Measurements from ENCODE around the gene ZMYND15. TPM values are rescaled to one million over a fixed set of nuclear protein-coding genes. Genes with fewer than 3 reads are reported as not detected.

ZMYND15 gene
- total RNA-seq, 1 donor from 2014 or later: not detected

DNA sequence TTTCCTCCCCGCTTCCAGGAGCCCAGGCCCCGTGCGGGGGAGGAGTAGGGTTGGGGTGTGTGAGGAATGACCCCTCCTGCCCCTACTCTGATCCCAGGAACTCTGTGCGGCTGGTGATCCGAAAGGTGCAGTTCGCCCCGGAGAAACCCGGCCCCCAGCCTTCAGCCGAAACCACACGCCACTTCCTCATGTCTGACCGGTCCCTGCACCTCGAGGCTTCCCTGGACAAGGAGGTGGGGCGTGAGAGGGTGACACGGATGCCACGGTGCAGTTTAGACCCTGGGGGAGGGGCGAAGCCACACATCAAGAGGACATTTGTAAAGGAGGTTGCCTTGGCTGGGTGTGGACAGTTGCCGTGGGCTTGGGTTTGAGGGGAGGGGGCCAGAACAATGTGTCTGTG, 21.8 kb upstream of the ZMYND15 start:
- no peak overlapping the region for H3K4me3 Mint-ChIP-seq (ENCODE audit: unreplicated experiment)
- no peaks in the 10 kb centered on the region for H3K9me3 Mint-ChIP-seq (ENCODE audit: unreplicated experiment)
- TF ChIP-seq, protein P1, sequence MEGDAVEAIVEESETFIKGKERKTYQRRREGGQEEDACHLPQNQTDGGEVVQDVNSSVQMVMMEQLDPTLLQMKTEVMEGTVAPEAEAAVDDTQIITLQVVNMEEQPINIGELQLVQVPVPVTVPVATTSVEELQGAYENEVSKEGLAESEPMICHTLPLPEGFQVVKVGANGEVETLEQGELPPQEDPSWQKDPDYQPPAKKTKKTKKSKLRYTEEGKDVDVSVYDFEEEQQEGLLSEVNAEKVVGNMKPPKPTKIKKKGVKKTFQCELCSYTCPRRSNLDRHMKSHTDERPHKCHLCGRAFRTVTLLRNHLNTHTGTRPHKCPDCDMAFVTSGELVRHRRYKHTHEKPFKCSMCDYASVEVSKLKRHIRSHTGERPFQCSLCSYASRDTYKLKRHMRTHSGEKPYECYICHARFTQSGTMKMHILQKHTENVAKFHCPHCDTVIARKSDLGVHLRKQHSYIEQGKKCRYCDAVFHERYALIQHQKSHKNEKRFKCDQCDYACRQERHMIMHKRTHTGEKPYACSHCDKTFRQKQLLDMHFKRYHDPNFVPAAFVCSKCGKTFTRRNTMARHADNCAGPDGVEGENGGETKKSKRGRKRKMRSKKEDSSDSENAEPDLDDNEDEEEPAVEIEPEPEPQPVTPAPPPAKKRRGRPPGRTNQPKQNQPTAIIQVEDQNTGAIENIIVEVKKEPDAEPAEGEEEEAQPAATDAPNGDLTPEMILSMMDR (IDR thresholded peaks at IDR 0.05; ENCODE audit: unreplicated experiment): no peak
- H3K27me3 Mint-ChIP-seq (ENCODE audit: unreplicated experiment): peaks cover 6% of the 10 kb centered on the region
- peaks cover 11% of the 10 kb centered on the region for H3K4me1 Mint-ChIP-seq (ENCODE audit: unreplicated experiment)
- peaks cover 26% of the 10 kb centered on the region for H3K36me3 Mint-ChIP-seq (ENCODE audit: low read depth, unreplicated experiment)
- H3K27ac Mint-ChIP-seq (ENCODE audit: unreplicated experiment): no peak overlapping the region
- DNase-seq (ENCODE audit: low spot score): no peak

DNA sequence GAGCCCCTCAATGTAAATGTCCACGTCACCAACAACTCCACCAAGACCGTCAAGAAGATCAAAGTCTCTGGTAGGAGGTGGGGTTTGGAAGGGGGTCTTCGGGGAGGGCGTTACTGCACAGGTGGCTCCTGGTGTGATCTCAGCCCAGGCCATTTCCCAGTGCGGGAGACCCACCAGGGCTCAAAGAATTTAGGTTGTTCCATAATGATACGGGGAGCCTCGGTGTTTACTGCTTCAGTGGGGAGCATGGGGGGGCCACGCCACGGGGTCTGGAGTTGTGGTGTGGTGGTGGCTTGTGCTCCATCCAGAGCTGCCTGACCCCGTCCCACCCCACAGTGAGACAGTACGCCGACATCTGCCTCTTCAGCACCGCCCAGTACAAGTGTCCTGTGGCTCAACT, 21.4 kb upstream of the ZMYND15 start:
- Mint-ChIP-seq H3K27ac (ENCODE audit: unreplicated experiment) (no peak overlapping the region), H3K4me1 (ENCODE audit: unreplicated experiment) (peaks cover 11% of the 10 kb centered on the region), H3K27me3 (ENCODE audit: unreplicated experiment) (peaks cover 6% of the 10 kb centered on the region), H3K4me3 (ENCODE audit: unreplicated experiment) (no peak overlapping the region), H3K36me3 (ENCODE audit: low read depth, unreplicated experiment) (peaks cover 26% of the 10 kb centered on the region), H3K9me3 (ENCODE audit: unreplicated experiment) (no peaks in the 10 kb centered on the region)
- no peak for DNase-seq (ENCODE audit: low spot score)
- TF ChIP-seq, protein P1 (IDR thresholded peaks at IDR 0.05; ENCODE audit: unreplicated experiment): no peak

DNA sequence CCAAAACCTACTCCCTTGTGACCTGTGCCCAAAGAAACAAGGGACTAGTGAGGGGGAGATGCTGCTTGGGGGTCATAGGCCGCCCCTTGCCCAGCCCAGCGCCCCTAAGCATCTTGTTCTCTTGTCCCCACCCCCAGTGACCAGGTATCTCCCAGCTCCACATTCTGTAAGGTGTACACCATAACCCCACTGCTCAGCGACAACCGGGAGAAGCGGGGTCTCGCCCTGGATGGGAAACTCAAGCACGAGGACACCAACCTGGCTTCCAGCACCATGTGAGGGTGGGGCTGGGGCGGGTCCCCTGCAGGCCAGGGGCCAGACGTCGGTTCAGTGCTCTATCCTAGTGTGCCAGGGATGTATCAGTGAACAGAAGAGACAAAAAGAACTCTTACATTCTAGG, 20.5 kb upstream of the ZMYND15 start:
- DNase-seq (ENCODE audit: low spot score): no peak
- Mint-ChIP-seq H3K9me3 (ENCODE audit: unreplicated experiment) (no peaks in the 10 kb centered on the region), H3K27me3 (ENCODE audit: unreplicated experiment) (peaks cover 6% of the 10 kb centered on the region), H3K36me3 (ENCODE audit: low read depth, unreplicated experiment) (peaks cover 26% of the 10 kb centered on the region), H3K4me1 (ENCODE audit: unreplicated experiment) (peaks cover 11% of the 10 kb centered on the region), H3K4me3 (ENCODE audit: unreplicated experiment) (no peak overlapping the region), H3K27ac (ENCODE audit: unreplicated experiment) (no peak overlapping the region)
- TF ChIP-seq, protein P1 (IDR thresholded peaks at IDR 0.05; ENCODE audit: unreplicated experiment): no peak

DNA sequence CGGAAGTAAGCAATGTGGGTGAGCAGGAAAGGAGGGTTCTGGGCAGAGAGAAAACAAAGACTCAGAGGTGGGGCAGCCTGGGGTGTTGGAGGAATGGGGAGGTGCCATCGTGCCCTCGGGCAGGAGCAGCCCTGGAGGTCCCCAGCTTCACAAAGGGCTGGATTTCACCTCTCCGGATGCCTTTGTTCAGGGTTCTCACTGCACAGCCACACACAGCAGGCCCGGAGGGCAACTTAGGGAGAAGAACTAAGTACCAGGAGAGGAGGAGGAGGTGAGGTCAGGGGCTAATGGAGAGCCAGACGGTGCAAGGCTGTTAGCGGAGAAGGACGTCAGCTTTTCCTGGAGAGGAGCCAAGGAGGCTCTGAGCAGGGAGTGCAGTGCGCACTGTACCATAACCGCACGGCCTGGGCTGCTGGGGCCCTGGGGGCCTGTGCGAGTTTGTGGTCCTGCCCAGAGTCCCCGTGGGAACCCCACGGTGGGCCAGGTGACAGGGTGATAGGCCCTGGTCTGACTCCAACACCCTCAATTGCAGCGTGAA, 19.9 kb upstream of the ZMYND15 start:
- Mint-ChIP-seq H3K9me3 (ENCODE audit: unreplicated experiment) (no peaks in the 10 kb centered on the region), H3K36me3 (ENCODE audit: low read depth, unreplicated experiment) (peaks cover 26% of the 10 kb centered on the region), H3K4me1 (ENCODE audit: unreplicated experiment) (peaks cover 11% of the 10 kb centered on the region), H3K4me3 (ENCODE audit: unreplicated experiment) (no peak overlapping the region), H3K27ac (ENCODE audit: unreplicated experiment) (no peak overlapping the region), H3K27me3 (ENCODE audit: unreplicated experiment) (peaks cover 6% of the 10 kb centered on the region)
- TF ChIP-seq, protein P1 (IDR thresholded peaks at IDR 0.05; ENCODE audit: unreplicated experiment): no peak
- DNase-seq (ENCODE audit: low spot score): no peak

DNA sequence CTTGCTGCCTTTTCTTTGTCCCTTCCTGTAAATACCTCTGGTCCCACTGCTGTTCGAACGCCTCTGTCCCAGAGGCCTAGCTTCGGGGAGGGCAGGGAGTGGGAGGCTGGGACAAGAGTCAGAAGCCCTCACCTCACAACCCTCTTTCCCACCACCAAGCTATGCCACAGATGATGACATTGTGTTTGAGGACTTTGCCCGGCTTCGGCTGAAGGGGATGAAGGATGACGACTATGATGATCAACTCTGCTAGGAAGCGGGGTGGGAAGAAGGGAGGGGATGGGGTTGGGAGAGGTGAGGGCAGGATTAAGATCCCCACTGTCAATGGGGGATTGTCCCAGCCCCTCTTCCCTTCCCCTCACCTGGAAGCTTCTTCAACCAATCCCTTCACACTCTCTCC, 18.8 kb upstream of the ZMYND15 start:
- DNase-seq (ENCODE audit: low spot score): no peak
- Mint-ChIP-seq H3K9me3 (ENCODE audit: unreplicated experiment) (no peaks in the 10 kb centered on the region), H3K36me3 (ENCODE audit: low read depth, unreplicated experiment) (peaks cover 20% of the 10 kb centered on the region), H3K4me1 (ENCODE audit: unreplicated experiment) (peaks cover 7% of the 10 kb centered on the region), H3K27ac (ENCODE audit: unreplicated experiment) (peak overlapping the region; percentile 9), H3K27me3 (ENCODE audit: unreplicated experiment) (peaks cover 4% of the 10 kb centered on the region), H3K4me3 (ENCODE audit: unreplicated experiment) (no peak overlapping the region)
- TF ChIP-seq, protein P1 (IDR thresholded peaks at IDR 0.05; ENCODE audit: unreplicated experiment): no peak
